Karpas-422 (cell line): ENCODE data around the gene ETNPPL. TPM values are rescaled to one million over a fixed set of nuclear protein-coding genes. Genes with fewer than 3 reads are reported as not detected.

Source experiments
- DNase-seq: peaks from one replicate; pipeline ENCODE4 v3.0.0-alpha.2; 2015
- H2AFZ ChIP-seq: fragments of 200-600 bp; sonication (generic); 2 replicates; pipeline ENCODE4 v1.6.1; 2014; ENCODE audit warnings: antibody characterized with exemption, low read length, mixed read lengths
- H3K27ac ChIP-seq: fragments of 200-600 bp; sonication (generic); 2 replicates; pipeline ENCODE4 v1.5.1; 2014; ENCODE audit warnings: mild to moderate bottlenecking, low read length, moderate library complexity
- H3K27me3 ChIP-seq: fragments of 200-600 bp; sonication (generic); 2 replicates; pipeline ENCODE4 v1.6.1; 2014; ENCODE audit warnings: low read length, mixed read lengths
- H3K36me3 ChIP-seq: fragments of 200-600 bp; sonication (generic); 2 replicates; pipeline ENCODE4 v1.6.1; 2014; ENCODE audit warnings: low read length, mixed read lengths; ENCODE audit not compliant: insufficient read depth
- H3K4me1 ChIP-seq: fragments of 200-600 bp; sonication (generic); 2 replicates; pipeline ENCODE4 v1.6.1; 2014; ENCODE audit warnings: mild to moderate bottlenecking, low read length, mixed read lengths
- H3K4me2 ChIP-seq: fragments of 200-600 bp; sonication (generic); 2 replicates; pipeline ENCODE4 v1.6.1; 2014; ENCODE audit warnings: low read length, low read depth, mild to moderate bottlenecking; ENCODE audit not compliant: poor library complexity, severe bottlenecking
- H3K4me3 ChIP-seq: fragments of 200-600 bp; sonication (generic); 2 replicates; pipeline ENCODE4 v1.5.1; 2014; ENCODE audit warnings: mild to moderate bottlenecking, antibody characterized with exemption, low read length, mixed read lengths
- H3K79me2 ChIP-seq: fragments of 200-600 bp; sonication (generic); 2 replicates; pipeline ENCODE4 v1.6.1; 2014; ENCODE audit warnings: mild to moderate bottlenecking, low read length, mixed read lengths
- H3K9ac ChIP-seq: fragments of 200-600 bp; sonication (generic); 2 replicates; pipeline ENCODE4 v1.6.0; 2014; ENCODE audit warnings: low read length
- H3K9me2 ChIP-seq: fragments of 200-600 bp; sonication (generic), shearing (Covaris generic); replicated peaks from 2 replicates; pipeline ENCODE4 v1.6.0; 2014; ENCODE audit warnings: mild to moderate bottlenecking, low read length, moderate library complexity; ENCODE audit not compliant: insufficient read depth
- H3K9me3 ChIP-seq: fragments of 300-700, 200-600 bp; sonication (generic); 2 replicates; pipeline ENCODE4 v1.6.1; 2014; ENCODE audit warnings: low read length, mixed read lengths
- H4K20me1 ChIP-seq: fragments of 200-600 bp; sonication (generic); 2 replicates; pipeline ENCODE4 v1.6.1; 2014; ENCODE audit warnings: mild to moderate bottlenecking, antibody characterized with exemption, low read length, low read depth; ENCODE audit not compliant: insufficient read depth
- total RNA-seq: library from RNA; depleted of rRNA; stranded (reverse); fragments of >200 nt; shearing (Covaris generic); gene quantifications from 2 replicates; pipeline ENCODE4 v1.2.3, GENCODE V29; 2014; ENCODE audit warnings: low replicate concordance; rRNA removed

Gene ETNPPL
- total RNA-seq = not detected in 2 replicates

GRCh38 chr4:108762559-108763225 lies at the start of gene ETNPPL:
ETNPPL (minus strand) TSS chr4:108763053; CDS start chr4:108762898, 155 bp downstream.
- Histone ChIP-seq H3K27ac (no peak within 1 kb of the TSS), H3K27me3 (no peaks in the 10 kb centered on the region), H3K36me3 (no peaks in the 10 kb centered on the region), H4K20me1 (no peaks in the 10 kb centered on the region), H3K4me1 (no peaks in the 10 kb centered on the region), H2AFZ (no peak within 1 kb of the TSS), H3K9me2 (no peaks in the 10 kb centered on the region), H3K79me2 (no peaks in the 10 kb centered on the region), H3K9ac (no peak within 1 kb of the TSS), H3K4me3 (no peak within 1 kb of the TSS), H3K4me2 (no peak within 1 kb of the TSS), H3K9me3 (no peaks in the 10 kb centered on the region)
- no peak for DNase-seq

DNA sequence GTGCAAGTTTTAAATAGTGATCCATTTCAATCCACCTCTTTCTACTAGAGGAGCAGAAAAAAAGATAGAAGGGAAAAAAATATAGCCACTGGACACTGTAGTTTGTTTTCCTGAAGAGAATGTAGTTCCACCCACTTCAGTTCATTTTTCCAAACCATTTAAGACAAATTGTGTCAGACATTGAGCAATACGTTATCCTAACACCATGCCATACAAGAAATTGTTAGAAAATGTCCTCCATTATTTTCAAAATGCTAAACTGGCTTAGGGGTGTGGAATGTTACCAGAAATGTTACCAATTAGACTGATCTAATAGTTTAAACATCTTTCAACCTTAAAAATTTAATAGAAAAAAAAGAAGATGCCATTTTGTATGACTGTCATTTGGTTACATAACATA lies 48.6 kb upstream of the ETNPPL start:
- Histone ChIP-seq H3K4me2 (no peak overlapping the region), H2AFZ (no peak overlapping the region), H3K27me3 (no peaks in the 10 kb centered on the region), H3K9ac (no peak overlapping the region), H3K27ac (no peak overlapping the region), H3K9me2 (no peaks in the 10 kb centered on the region), H3K79me2 (no peaks in the 10 kb centered on the region), H3K4me3 (no peak overlapping the region), H3K4me1 (no peaks in the 10 kb centered on the region), H3K9me3 (no peaks in the 10 kb centered on the region), H4K20me1 (no peaks in the 10 kb centered on the region), H3K36me3 (no peaks in the 10 kb centered on the region)
- DNase-seq = no peak

GRCh38 chr4:108810087-108810486 lies 47.2 kb upstream of the ETNPPL start:
- Histone ChIP-seq H3K27me3 (no peaks in the 10 kb centered on the region), H3K4me2 (no peak overlapping the region), H3K9ac (no peak overlapping the region), H3K79me2 (no peaks in the 10 kb centered on the region), H3K9me3 (no peaks in the 10 kb centered on the region), H3K27ac (no peak overlapping the region), H3K4me1 (no peaks in the 10 kb centered on the region), H4K20me1 (no peaks in the 10 kb centered on the region), H2AFZ (no peak overlapping the region), H3K4me3 (no peak overlapping the region), H3K36me3 (no peaks in the 10 kb centered on the region), H3K9me2 (no peaks in the 10 kb centered on the region)
- no peak for DNase-seq

DNA sequence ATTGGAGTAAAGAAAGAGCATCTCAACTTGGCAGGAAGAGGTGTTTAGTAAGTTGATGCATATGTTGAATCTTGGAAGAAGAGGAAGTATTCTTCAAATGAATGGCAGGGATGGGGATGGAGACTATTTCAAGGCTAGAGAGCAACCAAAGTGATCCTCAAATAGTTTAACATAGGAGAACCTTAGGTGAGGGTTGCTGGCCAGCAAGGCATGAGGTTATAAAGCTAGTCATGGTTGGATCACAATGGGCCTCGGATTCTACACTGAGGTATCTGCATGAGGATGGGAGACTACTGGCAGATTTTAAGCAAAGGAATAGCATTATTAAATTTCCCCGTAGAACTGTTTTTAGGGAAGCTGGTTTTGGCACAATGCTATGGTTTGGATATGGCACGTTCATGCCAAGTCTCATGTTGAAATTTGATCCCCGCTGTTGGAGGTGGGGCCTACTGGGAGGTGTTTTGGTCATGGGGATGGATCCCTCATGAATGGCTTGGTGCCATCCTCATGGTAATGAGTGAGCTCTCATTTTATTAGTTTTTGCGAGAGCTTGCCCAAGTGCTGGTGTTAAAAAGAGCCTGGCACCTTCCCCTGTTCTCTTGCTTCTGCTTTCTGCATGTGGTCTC lies 41.9 kb upstream of the ETNPPL start:
- Histone ChIP-seq H3K79me2 (no peaks in the 10 kb centered on the region), H4K20me1 (no peaks in the 10 kb centered on the region), H3K9ac (no peak overlapping the region), H3K36me3 (no peaks in the 10 kb centered on the region), H3K4me3 (no peak overlapping the region), H3K27ac (no peak overlapping the region), H3K9me3 (no peaks in the 10 kb centered on the region), H3K9me2 (no peaks in the 10 kb centered on the region), H2AFZ (no peak overlapping the region), H3K27me3 (no peaks in the 10 kb centered on the region), H3K4me1 (no peaks in the 10 kb centered on the region), H3K4me2 (no peak overlapping the region)
- DNase-seq = no peak

DNA sequence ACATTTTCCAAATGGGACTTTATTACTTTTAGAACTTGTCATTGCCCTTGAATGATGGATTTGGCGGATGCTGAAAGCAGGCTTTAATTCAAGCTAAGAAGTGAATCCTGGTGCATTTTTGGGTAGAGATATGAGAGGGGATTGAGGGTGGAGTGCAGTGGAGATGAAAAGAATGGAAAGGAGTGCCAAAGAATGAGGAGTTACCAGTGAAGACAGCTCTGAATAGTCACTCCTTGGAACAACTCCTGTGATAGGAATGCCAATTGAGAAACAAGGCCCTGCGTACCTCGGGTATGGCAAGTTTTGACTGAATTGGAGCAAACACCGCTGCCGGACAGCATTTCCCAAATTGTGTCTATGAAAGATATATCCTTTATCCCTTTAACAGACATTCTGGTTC lies 36.5 kb upstream of the ETNPPL start:
- no peak overlapping the region for H3K4me2 ChIP-seq
- no peaks in the 10 kb centered on the region for H3K9me2 ChIP-seq
- no peak overlapping the region for H3K27ac ChIP-seq
- H2AFZ ChIP-seq = no peak overlapping the region
- no peaks in the 10 kb centered on the region for H4K20me1 ChIP-seq
- H3K4me3 ChIP-seq = no peak overlapping the region
- no peaks in the 10 kb centered on the region for H3K9me3 ChIP-seq
- H3K79me2 ChIP-seq = no peaks in the 10 kb centered on the region
- DNase-seq = no peak
- no peaks in the 10 kb centered on the region for H3K4me1 ChIP-seq
- no peaks in the 10 kb centered on the region for H3K36me3 ChIP-seq
- H3K27me3 ChIP-seq = no peaks in the 10 kb centered on the region
- H3K9ac ChIP-seq = no peak overlapping the region

DNA sequence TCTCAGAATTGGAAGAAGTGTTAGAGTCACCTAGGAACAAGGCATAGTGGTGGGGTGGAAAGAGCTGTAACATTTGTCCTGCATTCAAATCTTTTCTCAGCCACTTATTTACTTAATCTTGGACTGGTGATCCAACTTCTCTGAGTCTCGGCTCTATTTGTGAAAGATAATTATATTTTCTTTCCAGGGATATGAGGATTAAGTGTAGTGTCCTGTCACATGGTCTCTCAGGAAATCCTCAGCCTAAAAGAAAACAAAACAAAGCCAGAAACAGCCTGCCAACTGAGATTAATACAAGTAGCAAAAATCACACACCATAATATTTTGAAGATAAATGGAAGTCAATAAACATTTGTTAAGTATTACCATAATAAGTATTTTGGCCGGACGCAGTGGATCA lies 33.3 kb upstream of the ETNPPL start:
- H3K9me3 ChIP-seq = no peaks in the 10 kb centered on the region
- H3K4me1 ChIP-seq = no peaks in the 10 kb centered on the region
- H3K9ac ChIP-seq = no peak overlapping the region
- no peak overlapping the region for H3K27ac ChIP-seq
- DNase-seq = no peak
- H3K79me2 ChIP-seq = no peaks in the 10 kb centered on the region
- no peaks in the 10 kb centered on the region for H3K36me3 ChIP-seq
- no peaks in the 10 kb centered on the region for H3K9me2 ChIP-seq
- no peaks in the 10 kb centered on the region for H4K20me1 ChIP-seq
- H3K4me2 ChIP-seq = no peak overlapping the region
- H3K27me3 ChIP-seq = no peaks in the 10 kb centered on the region
- no peak overlapping the region for H2AFZ ChIP-seq
- H3K4me3 ChIP-seq = no peak overlapping the region

GRCh38 chr4:108795733-108796132 lies 32.9 kb upstream of the ETNPPL start:
- Histone ChIP-seq H2AFZ (no peak overlapping the region), H4K20me1 (no peaks in the 10 kb centered on the region), H3K4me2 (no peak overlapping the region), H3K9me2 (no peaks in the 10 kb centered on the region), H3K9me3 (no peaks in the 10 kb centered on the region), H3K4me1 (no peaks in the 10 kb centered on the region), H3K79me2 (no peaks in the 10 kb centered on the region), H3K4me3 (no peak overlapping the region), H3K27me3 (no peaks in the 10 kb centered on the region), H3K27ac (no peak overlapping the region), H3K36me3 (no peaks in the 10 kb centered on the region), H3K9ac (no peak overlapping the region)
- no peak for DNase-seq

DNA sequence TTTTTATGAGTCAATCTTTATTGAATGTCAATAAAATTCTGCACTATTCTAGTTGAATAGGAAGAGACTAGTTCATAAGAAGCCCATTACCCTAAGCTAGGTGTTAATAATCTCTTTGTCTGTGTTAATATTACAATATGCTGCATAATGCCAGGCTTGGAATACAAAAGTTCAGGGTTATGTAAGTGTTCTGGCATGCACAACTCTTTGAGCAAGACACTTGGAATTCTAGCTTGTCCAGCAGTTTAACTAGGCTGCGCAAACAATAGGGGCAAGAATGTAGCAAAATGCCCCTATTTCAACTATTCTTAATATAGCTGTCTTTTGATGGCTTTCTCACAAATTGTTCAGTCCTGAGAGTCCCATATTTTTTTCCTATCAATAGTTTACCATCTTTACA lies 31.3 kb upstream of the ETNPPL start:
- no peaks in the 10 kb centered on the region for H3K9me3 ChIP-seq
- no peak overlapping the region for H3K4me2 ChIP-seq
- no peaks in the 10 kb centered on the region for H3K9me2 ChIP-seq
- no peak overlapping the region for H2AFZ ChIP-seq
- no peaks in the 10 kb centered on the region for H3K79me2 ChIP-seq
- no peaks in the 10 kb centered on the region for H3K27me3 ChIP-seq
- H3K36me3 ChIP-seq = no peaks in the 10 kb centered on the region
- no peak for DNase-seq
- no peak overlapping the region for H3K4me3 ChIP-seq
- no peak overlapping the region for H3K9ac ChIP-seq
- no peak overlapping the region for H3K27ac ChIP-seq
- no peaks in the 10 kb centered on the region for H4K20me1 ChIP-seq
- H3K4me1 ChIP-seq = no peaks in the 10 kb centered on the region
